H9 (cell line): Measurements from ENCODE around the gene BANF1. TPM values are rescaled to one million over a fixed set of nuclear protein-coding genes. Genes with fewer than 3 reads are reported as not detected.

Experiments
- DNase-seq: peaks from one replicate; pipeline ENCODE4 v3.0.0-alpha.2; 2017
- H2AFZ ChIP-seq: one replicate; pipeline ENCODE4 v1.6.1; 2013; ENCODE audit warnings: mild to moderate bottlenecking, low read length, control low read depth, moderate library complexity
- H2AK5ac ChIP-seq: 2 replicates; pipeline ENCODE4 v1.6.1; 2013; ENCODE audit warnings: low read length, control low read depth, mixed read lengths; ENCODE audit not compliant: insufficient read length
- H2BK120ac ChIP-seq: one replicate; pipeline ENCODE4 v1.6.1; 2013; ENCODE audit warnings: low read depth, mild to moderate bottlenecking, low read length, control low read depth, inconsistent platforms; ENCODE audit not compliant: poor library complexity, severe bottlenecking
- H2BK12ac ChIP-seq: 2 replicates; pipeline ENCODE4 v1.6.1; 2013; ENCODE audit warnings: low read length, control low read depth, mixed read lengths, low read depth; ENCODE audit not compliant: insufficient read length
- H2BK15ac ChIP-seq: 2 replicates; pipeline ENCODE4 v1.6.1; 2013; ENCODE audit warnings: low read depth, low read length, control low read depth
- H2BK20ac ChIP-seq: one replicate; pipeline ENCODE4 v1.6.1; 2013; ENCODE audit warnings: low read depth, mild to moderate bottlenecking, low read length, control low read depth, inconsistent platforms; ENCODE audit not compliant: poor library complexity, severe bottlenecking
- H2BK5ac ChIP-seq: 2 replicates; pipeline ENCODE4 v1.6.1; 2013; ENCODE audit warnings: low read length, control low read depth, mixed read lengths; ENCODE audit not compliant: insufficient read length
- H3K14ac ChIP-seq: 2 replicates; pipeline ENCODE4 v1.6.1; 2013; ENCODE audit warnings: low read length, control low read depth; ENCODE audit not compliant: insufficient read depth
- H3K18ac ChIP-seq: 2 replicates; pipeline ENCODE4 v1.6.1; 2013; ENCODE audit warnings: low read depth, mild to moderate bottlenecking, mixed read lengths, low read length, control low read depth; ENCODE audit not compliant: insufficient read length
- H3K23ac ChIP-seq: 2 replicates; pipeline ENCODE4 v1.6.1; 2013; ENCODE audit warnings: low read length, control low read depth, mixed read lengths, low read depth; ENCODE audit not compliant: insufficient read length
- H3K23me2 ChIP-seq: 2 replicates; pipeline ENCODE4 v1.6.1; 2013; ENCODE audit warnings: low read depth, mild to moderate bottlenecking, mixed read lengths, low read length, control low read depth; ENCODE audit not compliant: insufficient read length, poor library complexity, severe bottlenecking
- H3K27ac ChIP-seq: 2 replicates; pipeline ENCODE4 v1.5.1; 2013; ENCODE audit warnings: low read length, control low read depth, mixed read lengths, low read depth; ENCODE audit not compliant: insufficient read length
- H3K27me3 ChIP-seq: 2 replicates; pipeline ENCODE4 v1.6.1; 2013; ENCODE audit warnings: low read length, control low read depth, inconsistent platforms; ENCODE audit not compliant: insufficient read depth
- H3K4ac ChIP-seq: 2 replicates; pipeline ENCODE4 v1.6.1; 2013; ENCODE audit warnings: low read depth, mild to moderate bottlenecking, control low read depth, inconsistent platforms, low read length, moderate library complexity
- H3K4me1 ChIP-seq: 2 replicates; pipeline ENCODE4 v1.6.1; 2013; ENCODE audit warnings: low read length, control low read depth, inconsistent platforms; ENCODE audit not compliant: insufficient read depth
- H3K4me2 ChIP-seq: 2 replicates; pipeline ENCODE4 v1.6.1; 2013; ENCODE audit warnings: low read length, control low read depth, mixed read lengths; ENCODE audit not compliant: insufficient read length, insufficient read depth
- H3K56ac ChIP-seq: 2 replicates; pipeline ENCODE4 v1.6.1; 2013; ENCODE audit warnings: low read depth, mild to moderate bottlenecking, mixed read lengths, low read length, control low read depth; ENCODE audit not compliant: insufficient read length
- H3K79me1 ChIP-seq: 2 replicates; pipeline ENCODE4 v1.6.1; 2013; ENCODE audit warnings: low read depth, mild to moderate bottlenecking, moderate library complexity, low read length, control low read depth, inconsistent platforms; ENCODE audit not compliant: insufficient read depth, poor library complexity, severe bottlenecking
- H3K79me2 ChIP-seq: 2 replicates; pipeline ENCODE4 v1.6.1; 2013; ENCODE audit warnings: low read length, control low read depth, inconsistent platforms; ENCODE audit not compliant: insufficient read depth
- H3K9ac ChIP-seq: 2 replicates; pipeline ENCODE4 v1.6.1; 2013; ENCODE audit warnings: low read length, control low read depth, mixed read lengths; ENCODE audit not compliant: insufficient read length; ENCODE audit errors: extremely low read depth
- H3K9me3 ChIP-seq: one replicate; pipeline ENCODE4 v1.6.1; 2013; ENCODE audit warnings: low read depth, low read length, inconsistent platforms; ENCODE audit not compliant: control insufficient read depth
- H3T11ph ChIP-seq: one replicate; pipeline ENCODE4 v1.6.1; 2013; ENCODE audit warnings: mild to moderate bottlenecking, low read length, control low read depth, inconsistent platforms
- H4K20me1 ChIP-seq: one replicate; pipeline ENCODE4 v1.6.1; 2013; ENCODE audit not compliant: control insufficient read depth, insufficient read length, insufficient read depth
- H4K5ac ChIP-seq: 2 replicates; pipeline ENCODE4 v1.6.1; 2013; ENCODE audit warnings: low read depth, mild to moderate bottlenecking, mixed read lengths, low read length, control low read depth; ENCODE audit not compliant: insufficient read length
- H4K8ac ChIP-seq: replicated peaks from 2 replicates; pipeline ENCODE4 v1.6.1; 2013; ENCODE audit warnings: low read length, control low read depth, mixed read lengths, low read depth; ENCODE audit not compliant: insufficient read length
- H4K91ac ChIP-seq: 2 replicates; pipeline ENCODE4 v1.6.1; 2013; ENCODE audit warnings: low read depth, mild to moderate bottlenecking, moderate library complexity, mixed read lengths, low read length, control low read depth; ENCODE audit not compliant: insufficient read length
- H3K27ac Mint-ChIP-seq, 3 experiments: 2 replicates in 2 of 3; 3 replicates in 1 of 3; pipeline ENCODE4 v1.8.0; 2020 to 2021; ENCODE audit warnings: mixed read lengths in 3 of 3, mild to moderate bottlenecking in 1 of 3, moderate library complexity in 1 of 3
- H3K27me3 Mint-ChIP-seq: 2 replicates; pipeline ENCODE4 v1.8.0; 2021; ENCODE audit warnings: low read depth, mild to moderate bottlenecking, moderate library complexity, mixed read lengths
- H3K36me3 Mint-ChIP-seq, 3 experiments: 2 replicates in 2 of 3; 3 replicates in 1 of 3; pipeline ENCODE4 v1.8.0; 2020 to 2021; ENCODE audit warnings: low read depth in 3 of 3, mixed read lengths in 3 of 3; ENCODE audit not compliant: insufficient read depth in 1 of 3
- H3K4me1 Mint-ChIP-seq, 2 experiments: 2 replicates each; pipeline ENCODE4 v1.8.0; 2020; ENCODE audit warnings: mixed read lengths in 2 of 2
- H3K4me3 Mint-ChIP-seq, 2 experiments: 2 replicates in 1 of 2; 3 replicates in 1 of 2; pipeline ENCODE4 v1.8.0; 2020 to 2021; ENCODE audit warnings: mild to moderate bottlenecking in 2 of 2, mixed read lengths in 2 of 2, moderate library complexity in 1 of 2
- H3K9me3 Mint-ChIP-seq, 2 experiments: 2 replicates in 1 of 2; 3 replicates in 1 of 2; pipeline ENCODE4 v1.8.0; 2020; ENCODE audit warnings: mild to moderate bottlenecking in 2 of 2, mixed read lengths in 2 of 2, moderate library complexity in 1 of 2
- WGBS: extraction: QIAGEN DNeasy Blood & Tissue Kit; methylation state at CpG from one replicate; pipeline ENCODE4 v1.1.7; 2013; ENCODE audit warnings: missing lambda C conversion rate, low lambda C conversion rate, mixed read lengths; ENCODE audit not compliant: insufficient read length; ENCODE audit errors: extremely low coverage; 5-methylcytosine and 5-hydroxymethylcytosine counted together
- total RNA-seq: library from RNA; stranded (reverse); gene quantifications from 2 replicates; pipeline ENCODE4 v1.2.1, GENCODE V29; 2021
- TF ChIP-seq, protein P1 (sequence below): fragments of 200-600 bp; sonication (generic); conservative IDR thresholded peaks from 3 replicates; pipeline ENCODE4 v1.8.0; 2021; ENCODE audit warnings: antibody characterized with exemption, mild to moderate bottlenecking

BANF1 gene
- total RNA-seq, 1 experiment from 2014 or later, result 346 TPM

DNA sequence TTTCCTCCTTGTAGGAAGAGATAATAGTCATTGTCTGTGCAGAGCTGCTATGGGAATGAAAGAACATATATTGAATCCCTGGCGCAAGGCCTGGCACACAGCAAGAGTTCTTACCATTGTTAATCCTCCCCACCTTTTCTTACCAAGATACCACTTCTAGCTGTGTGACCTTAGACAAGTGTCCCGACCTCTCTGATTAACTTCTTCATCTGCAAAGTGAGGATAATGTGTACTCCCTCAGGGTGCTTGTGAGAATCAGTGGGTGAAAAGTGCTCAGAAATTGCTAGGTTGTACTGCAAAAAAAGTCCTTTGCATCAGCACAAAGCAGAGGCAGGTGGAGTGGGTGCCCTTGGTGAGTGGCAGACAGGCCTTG is 5.8 kb downstream of the BANF1 start:
- Histone ChIP-seq H3K9ac (no peak overlapping the region), H3K23ac (no peak overlapping the region), H3K4me2 (no peak overlapping the region), H2BK120ac (no peak overlapping the region), H4K20me1 (no peaks in the 10 kb centered on the region), H4K8ac (no peak overlapping the region), H3K27me3 (peaks cover 4% of the 10 kb centered on the region; the same call in 1 of the 2 replicates), H2BK5ac (no peak overlapping the region), H3K27ac (no peak overlapping the region), H3K79me1 (no peaks in the 10 kb centered on the region), H2AK5ac (no peak overlapping the region), H3K79me2 (peaks cover 3% of the 10 kb centered on the region; the same call in 1 of the 2 replicates), H4K91ac (no peak overlapping the region), H2BK20ac (no peak overlapping the region), H2BK15ac (no peak overlapping the region), H3K56ac (no peak overlapping the region), H3K4me1 (no peaks in the 10 kb centered on the region), H3K4ac (no peak overlapping the region), H3T11ph (no peak overlapping the region), H2AFZ (no peak overlapping the region), H3K14ac (no peak overlapping the region), H3K23me2 (peaks cover 6% of the 10 kb centered on the region), H3K9me3 (no peaks in the 10 kb centered on the region), H3K18ac (no peak overlapping the region), H2BK12ac (no peak overlapping the region), H4K5ac (no peak overlapping the region)
- H3K4me3 Mint-ChIP-seq, result no peak overlapping the region
- no peaks in the 10 kb centered on the region for H3K9me3 Mint-ChIP-seq
- H3K27ac Mint-ChIP-seq, result no peak overlapping the region; a peak in 1 of 7 replicates
- TF ChIP-seq, protein P1, sequence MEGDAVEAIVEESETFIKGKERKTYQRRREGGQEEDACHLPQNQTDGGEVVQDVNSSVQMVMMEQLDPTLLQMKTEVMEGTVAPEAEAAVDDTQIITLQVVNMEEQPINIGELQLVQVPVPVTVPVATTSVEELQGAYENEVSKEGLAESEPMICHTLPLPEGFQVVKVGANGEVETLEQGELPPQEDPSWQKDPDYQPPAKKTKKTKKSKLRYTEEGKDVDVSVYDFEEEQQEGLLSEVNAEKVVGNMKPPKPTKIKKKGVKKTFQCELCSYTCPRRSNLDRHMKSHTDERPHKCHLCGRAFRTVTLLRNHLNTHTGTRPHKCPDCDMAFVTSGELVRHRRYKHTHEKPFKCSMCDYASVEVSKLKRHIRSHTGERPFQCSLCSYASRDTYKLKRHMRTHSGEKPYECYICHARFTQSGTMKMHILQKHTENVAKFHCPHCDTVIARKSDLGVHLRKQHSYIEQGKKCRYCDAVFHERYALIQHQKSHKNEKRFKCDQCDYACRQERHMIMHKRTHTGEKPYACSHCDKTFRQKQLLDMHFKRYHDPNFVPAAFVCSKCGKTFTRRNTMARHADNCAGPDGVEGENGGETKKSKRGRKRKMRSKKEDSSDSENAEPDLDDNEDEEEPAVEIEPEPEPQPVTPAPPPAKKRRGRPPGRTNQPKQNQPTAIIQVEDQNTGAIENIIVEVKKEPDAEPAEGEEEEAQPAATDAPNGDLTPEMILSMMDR, result no peak
- peaks cover 21 to 34% of the 10 kb centered on the region in 2 experiments for H3K4me1 Mint-ChIP-seq
- peaks cover 5 to 28% (median 22%) of the 10 kb centered on the region in 3 experiments; a peak in 5 of 7 replicates for H3K36me3 Mint-ChIP-seq
- no CpG with 5 or more reads among the region's 2 CpGs for WGBS
- DNase-seq, result no peak
- no peaks in the 10 kb centered on the region; the same call in 1 of the 2 replicates for H3K27me3 Mint-ChIP-seq
